GM21717 (cell line): ENCODE measurements around the gene TBC1D5.
"Not testable (repeated sequence)": the region's sequence is repeated elsewhere in the genome, so short reads cannot be mapped to it uniquely, and the experiment has no call there.

Experiments
- ATAC-seq: cut with Tn5 transposase; IDR thresholded peaks from one replicate; pipeline ENCODE4 v1.9.1; 2021; ENCODE audit warnings: mild to moderate bottlenecking, moderate library complexity; ENCODE audit not compliant: unreplicated experiment

The TBC1D5 gene

DNA sequence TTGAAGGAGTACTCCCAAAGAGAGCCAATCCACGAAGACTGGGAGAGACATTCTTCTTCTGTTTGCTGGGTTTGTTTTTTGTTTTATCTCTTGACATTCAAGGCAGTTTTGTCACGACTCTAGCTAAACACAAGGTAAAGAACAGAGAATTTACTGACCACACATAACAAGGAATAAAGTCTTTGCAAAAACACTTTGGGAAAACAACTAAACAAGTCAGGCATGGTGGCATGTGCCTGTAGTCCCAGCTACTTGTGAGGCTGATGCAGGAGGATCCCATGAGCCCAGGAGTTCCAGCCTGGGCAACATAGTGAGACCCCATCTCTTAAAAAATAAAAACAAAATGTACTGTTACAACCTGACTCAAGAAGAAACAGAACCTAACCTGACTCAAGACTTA lies 28.0 kb downstream of the TBC1D5 start:
- ATAC-seq = no peak

DNA sequence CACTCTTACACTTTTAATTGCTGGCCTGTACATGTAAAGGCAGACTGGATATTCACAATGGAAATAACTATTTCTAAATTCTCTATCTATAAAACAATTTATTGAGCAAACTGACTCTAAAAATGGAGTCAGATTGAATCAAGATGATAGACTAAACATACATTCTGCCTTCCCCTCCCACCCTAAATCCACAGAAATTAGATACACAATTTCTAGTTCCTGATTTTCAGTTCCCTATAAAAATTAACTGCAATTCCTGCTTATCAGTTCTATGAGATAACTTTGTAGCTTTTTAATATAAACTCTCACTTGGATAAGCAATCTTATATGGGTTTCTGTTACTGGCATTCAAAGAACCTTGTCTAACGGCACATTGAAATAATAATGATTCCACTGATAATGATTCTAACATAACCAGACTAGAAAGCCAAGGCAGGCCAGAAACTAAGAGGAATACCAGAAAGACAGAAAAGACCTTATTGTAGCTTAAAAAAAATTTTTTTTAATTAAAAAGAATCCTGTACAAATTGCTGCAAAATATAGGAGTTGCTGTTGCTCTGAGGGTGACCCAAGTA lies 33.1 kb downstream of the TBC1D5 start:
- no peak for ATAC-seq

GRCh38 chr3:17707813-17708543 lies 34.5 kb downstream of the TBC1D5 start:
- ATAC-seq = no peak

DNA sequence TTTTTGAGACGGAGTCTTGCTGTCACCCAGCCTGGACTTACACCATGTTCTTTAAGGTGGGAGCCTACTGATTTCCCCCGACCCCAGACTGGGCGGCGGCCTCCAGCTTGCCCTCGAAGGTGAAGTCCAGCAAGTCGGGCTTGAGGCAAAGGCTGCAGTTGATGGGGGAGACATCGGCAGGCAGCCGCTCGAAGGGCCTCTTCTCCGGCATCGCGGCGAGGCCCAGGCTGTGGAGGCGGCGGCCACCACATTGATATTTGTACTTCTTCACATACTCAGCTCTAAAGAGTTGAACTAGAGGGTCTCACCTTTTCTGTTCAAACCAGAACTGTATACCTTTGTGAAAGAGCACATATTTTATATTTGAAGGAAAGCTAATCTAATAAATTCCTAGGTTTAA lies 36.4 kb downstream of the TBC1D5 start:
- ATAC-seq = not testable (repeated sequence)

- ATAC-seq = not testable (repeated sequence)
Measured at GRCh38 chr3:17699815-17700214, 42.6 kb downstream of the TBC1D5 start.

- not testable (repeated sequence) for ATAC-seq
Measured at GRCh38 chr3:17695665-17696064, 46.8 kb downstream of the TBC1D5 start.

GRCh38 chr3:17693670-17693999 lies 48.8 kb downstream of the TBC1D5 start:
- ATAC-seq = not testable (repeated sequence)

- ATAC-seq = not testable (repeated sequence)
Measured at GRCh38 chr3:17692846-17693669, 49.4 kb downstream of the TBC1D5 start.

DNA sequence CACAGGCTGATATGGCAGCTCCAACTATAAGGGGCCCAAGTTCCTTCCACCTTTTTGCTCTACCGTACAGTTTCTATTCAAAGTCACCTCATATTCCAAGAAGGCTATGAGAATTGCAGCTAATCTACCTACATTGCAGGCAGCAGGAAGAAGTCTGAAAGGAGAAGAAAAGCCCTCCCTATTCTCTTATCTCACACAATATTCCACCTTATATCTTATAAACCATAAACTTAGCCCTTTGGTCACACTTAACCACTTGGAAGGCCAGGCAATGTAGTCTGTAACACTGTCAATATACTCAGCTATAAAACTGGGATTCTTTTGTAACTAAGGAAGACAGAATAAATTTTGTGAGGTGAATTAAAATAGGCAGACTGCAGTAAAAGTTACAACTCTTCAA lies 54.9 kb downstream of the TBC1D5 start:
- ATAC-seq = no peak

- no peak for ATAC-seq
Measured at GRCh38 chr3:17686613-17687012, 55.8 kb downstream of the TBC1D5 start.

- no peak for ATAC-seq
Measured at GRCh38 chr3:17683542-17684207, 58.8 kb downstream of the TBC1D5 start.

DNA sequence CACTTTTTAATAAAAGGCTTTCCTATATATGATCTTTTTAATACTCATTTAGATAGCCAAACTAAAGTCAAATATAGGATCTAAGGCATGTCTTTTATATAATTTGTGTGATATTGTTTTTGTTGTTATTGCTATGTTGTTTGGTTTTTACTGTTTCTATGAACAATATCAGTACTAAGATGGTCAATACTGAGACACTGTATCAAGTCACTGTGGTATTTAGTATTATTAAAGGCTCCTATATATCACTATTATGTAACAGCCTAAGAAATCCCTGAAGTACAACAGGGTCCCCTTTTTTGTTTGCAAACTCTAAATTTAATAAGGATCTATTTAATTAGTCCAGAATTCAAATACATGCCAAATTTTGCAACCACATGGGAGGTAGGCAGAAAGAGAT lies 61.9 kb downstream of the TBC1D5 start:
- ATAC-seq = no peak

DNA sequence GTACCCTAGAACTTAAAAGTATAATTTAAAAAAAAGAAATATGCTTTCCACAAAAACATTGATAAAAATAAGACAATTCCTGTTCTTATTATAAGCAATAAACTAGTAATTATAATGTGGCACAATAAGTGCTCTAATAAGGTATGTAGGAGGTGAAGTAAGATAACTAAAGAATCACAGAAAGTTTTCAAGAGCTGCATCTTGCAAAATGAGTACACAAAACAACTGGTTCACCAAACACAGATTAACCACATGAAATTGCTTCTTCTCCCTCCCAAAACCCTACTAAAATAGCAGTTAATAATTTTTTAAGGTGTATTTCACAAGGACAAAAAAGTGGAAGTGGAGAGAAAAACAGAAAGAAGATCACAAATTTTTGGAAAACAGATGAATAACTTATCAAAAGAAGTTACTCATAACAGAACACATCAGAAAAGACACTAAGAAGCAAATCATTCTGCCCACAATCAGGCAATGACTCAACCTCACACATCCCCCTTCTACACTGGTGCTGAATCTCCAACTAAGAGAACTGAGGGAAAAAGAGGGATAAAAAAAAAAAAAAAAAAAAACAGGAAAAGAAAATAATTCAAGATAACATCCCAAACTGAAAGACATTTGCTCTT lies 64.2 kb downstream of the TBC1D5 start:
- peak; percentile 82 for ATAC-seq

DNA sequence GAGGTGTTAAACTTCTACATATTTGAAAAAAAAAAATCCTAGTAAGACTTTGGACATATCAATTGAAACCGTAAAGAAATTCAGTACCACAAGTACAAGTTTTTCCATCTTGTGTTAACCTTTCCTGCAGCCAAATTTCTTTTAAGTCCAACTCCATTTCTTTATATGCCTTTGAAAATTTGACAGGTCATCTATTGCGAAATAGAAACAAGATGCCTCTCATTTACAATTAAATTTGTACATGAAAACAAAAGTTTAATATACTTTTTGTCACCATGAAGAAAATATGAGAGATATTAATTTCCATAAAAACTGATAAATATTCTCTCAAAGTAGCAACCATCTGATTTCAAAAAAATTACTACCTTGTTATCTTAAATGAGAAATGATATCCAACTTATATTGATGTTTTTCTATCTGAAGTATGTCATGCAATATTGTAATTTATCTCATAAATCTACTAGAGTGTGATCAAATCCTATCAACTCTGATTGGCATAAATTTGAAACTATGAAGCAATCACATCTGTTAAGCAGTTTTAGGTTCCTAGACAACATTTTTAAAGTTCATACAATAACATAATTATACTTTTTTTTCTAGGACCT lies 68.2 kb downstream of the TBC1D5 start:
- ATAC-seq = no peak

DNA sequence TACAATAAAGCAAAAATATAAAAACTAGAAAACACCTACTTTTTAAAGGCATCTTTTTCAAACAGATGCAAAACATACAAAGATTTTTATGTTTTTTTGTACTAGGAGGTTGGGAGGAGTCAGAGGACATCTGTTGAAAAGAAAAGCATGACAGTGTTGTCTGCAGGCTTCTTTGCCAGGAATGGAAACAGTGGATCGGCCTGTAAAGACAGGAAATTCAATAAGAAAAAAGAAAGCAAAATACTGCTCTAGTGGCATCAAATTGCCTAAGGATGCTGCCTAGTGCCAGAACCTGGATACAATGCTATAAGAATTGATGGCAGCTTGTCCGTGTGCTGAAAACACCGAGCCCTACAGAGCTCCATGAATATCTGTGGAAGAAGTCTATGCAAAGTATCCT lies 69.9 kb downstream of the TBC1D5 start:
- no peak for ATAC-seq

DNA sequence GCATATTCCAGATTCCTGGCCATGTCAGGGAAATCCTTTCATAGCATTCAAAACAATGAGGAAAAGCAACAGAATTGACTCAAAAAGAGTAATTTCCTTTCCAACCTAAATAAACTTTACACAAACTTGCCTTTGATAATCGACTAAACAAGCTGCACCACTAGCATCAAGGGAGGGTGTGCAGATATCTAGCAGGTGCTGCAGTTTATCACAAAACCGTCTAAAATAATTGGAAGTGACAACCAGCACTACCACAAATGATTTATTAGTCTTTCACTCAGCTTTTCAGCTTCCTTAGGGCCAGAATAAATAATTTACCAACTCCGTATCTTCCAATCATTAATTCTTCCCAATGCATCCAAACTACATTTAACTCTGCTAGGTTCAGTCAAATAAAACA lies 71.7 kb downstream of the TBC1D5 start:
- ATAC-seq = no peak

DNA sequence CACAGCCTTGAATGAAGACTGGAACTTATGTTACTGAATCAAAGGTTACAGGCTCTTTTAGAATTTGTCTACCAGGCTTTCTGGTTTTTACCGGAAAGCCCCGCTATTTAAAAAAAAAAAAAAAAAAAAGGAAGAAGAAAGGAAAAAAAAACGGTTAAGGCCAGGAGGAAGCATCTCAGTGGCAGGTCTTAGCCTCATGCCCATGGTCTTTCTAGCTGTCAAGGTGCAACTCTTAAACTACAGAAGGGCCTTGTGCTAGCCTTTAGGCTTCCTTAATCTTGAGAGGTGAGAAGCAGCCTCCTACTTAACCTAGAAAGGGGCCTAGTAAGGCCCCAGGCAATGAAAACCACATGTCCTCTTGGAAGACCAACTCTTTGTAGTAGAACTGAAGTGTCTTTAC lies 77.5 kb downstream of the TBC1D5 start:
- no peak for ATAC-seq

DNA sequence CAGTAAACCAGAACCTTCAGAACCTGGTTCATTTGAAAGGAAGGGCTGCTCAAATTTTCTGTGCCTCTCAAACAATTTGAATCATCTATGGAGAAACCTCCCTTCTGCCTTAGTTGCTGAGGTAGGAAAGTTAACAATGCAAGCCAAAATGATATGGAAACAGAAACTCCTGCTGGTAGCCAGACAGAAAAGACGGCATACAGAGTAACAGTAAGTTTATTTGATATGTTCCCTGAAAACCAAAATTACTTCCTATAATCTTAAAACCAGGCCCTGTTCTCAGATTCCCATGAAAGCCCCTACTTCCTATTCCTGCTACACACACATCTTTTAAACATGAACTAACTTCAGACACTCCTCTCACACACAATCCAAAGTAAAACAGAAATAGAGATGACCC lies 86.2 kb downstream of the TBC1D5 start:
- no peak for ATAC-seq

- ATAC-seq = peak; percentile 85
Measured at GRCh38 chr3:17655743-17656142, 86.7 kb downstream of the TBC1D5 start.

- not testable (repeated sequence) for ATAC-seq
Measured at GRCh38 chr3:17649748-17650147, 92.7 kb downstream of the TBC1D5 start.
